Loucy (cell line): Measurements from ENCODE around the gene FAM210B.
A peak's percentile ranks its signal among the peaks of the same experiment; 100 is the strongest.

Source experiments
- H2AFZ ChIP-seq: fragments of 200-600 bp; sonication (generic); 2 replicates; pipeline ENCODE4 v1.6.0; 2016; ENCODE audit warnings: antibody characterized with exemption, mild to moderate bottlenecking, low read length, moderate library complexity
- H3F3A ChIP-seq: fragments of 200-600 bp; 2 replicates; pipeline ENCODE4 v1.6.0; 2016; ENCODE audit warnings: antibody characterized with exemption, low read depth, mild to moderate bottlenecking
- H3K27me3 ChIP-seq: fragments of 200-600 bp; sonication (generic); 2 replicates; pipeline ENCODE4 v1.6.1; 2014; ENCODE audit warnings: low read length, mild to moderate bottlenecking; ENCODE audit not compliant: insufficient read depth, poor library complexity, severe bottlenecking
- H3K36me3 ChIP-seq: fragments of 200-600 bp; sonication (generic); 2 replicates; pipeline ENCODE4 v1.6.1; 2016; ENCODE audit warnings: low read length; ENCODE audit not compliant: insufficient read depth
- H3K4me1 ChIP-seq: fragments of 200-600 bp; sonication (generic); 2 replicates; pipeline ENCODE4 v1.5.1; 2014; ENCODE audit warnings: low read length, mild to moderate bottlenecking; ENCODE audit not compliant: insufficient read depth, poor library complexity, severe bottlenecking
- H3K4me2 ChIP-seq: fragments of 200-600 bp; sonication (generic); 2 replicates; pipeline ENCODE4 v1.6.0; 2014; ENCODE audit warnings: antibody characterized with exemption, low read length, low read depth, mild to moderate bottlenecking; ENCODE audit not compliant: poor library complexity, severe bottlenecking
- H3K4me3 ChIP-seq: fragments of 200-600 bp; sonication (generic); 2 replicates; pipeline ENCODE4 v1.5.1; 2014; ENCODE audit warnings: low read length, mild to moderate bottlenecking, mixed read lengths; ENCODE audit not compliant: poor library complexity, severe bottlenecking
- H3K79me2 ChIP-seq: fragments of 200-600 bp; sonication (generic); 2 replicates; pipeline ENCODE4 v1.6.1; 2014; ENCODE audit warnings: low read length; ENCODE audit not compliant: insufficient read depth
- H3K9ac ChIP-seq: fragments of 200-600 bp; sonication (generic); 2 replicates; pipeline ENCODE4 v1.6.0; 2014; ENCODE audit warnings: mild to moderate bottlenecking, low read depth, low read length, moderate library complexity; ENCODE audit not compliant: poor library complexity, severe bottlenecking
- H3K9me2 ChIP-seq: fragments of 200-600 bp; sonication (generic); replicated peaks from 2 replicates; pipeline ENCODE4 v1.6.1; 2016; ENCODE audit warnings: low read depth, low read length, mixed read lengths
- H3K9me3 ChIP-seq: fragments of 200-600 bp; sonication (generic); 2 replicates; pipeline ENCODE4 v1.6.1; 2014; ENCODE audit warnings: mild to moderate bottlenecking, antibody characterized with exemption, low read length, low read depth; ENCODE audit not compliant: insufficient read depth
- H4K20me1 ChIP-seq: fragments of 200-600 bp; sonication (generic); 2 replicates; pipeline ENCODE4 v1.6.0; 2014; ENCODE audit warnings: antibody characterized with exemption, low read length, mild to moderate bottlenecking; ENCODE audit not compliant: insufficient read depth, poor library complexity, severe bottlenecking
- CTCF ChIP-seq: fragments of 200-600 bp; sonication (generic); conservative IDR thresholded peaks from 2 replicates; pipeline ENCODE4 v1.5.1; 2014; ENCODE audit warnings: mild to moderate bottlenecking, antibody characterized with exemption, low read length
- EZH2phosphoT487 ChIP-seq: fragments of 200-600 bp; IDR thresholded peaks from 2 replicates; pipeline ENCODE4 v1.6.1; 2018; ENCODE audit warnings: antibody characterized with exemption, mild to moderate bottlenecking, moderate library complexity, borderline replicate concordance

The FAM210B gene

GRCh38 chr20:56391037-56391436, 32.3 kb downstream of the FAM210B start:
- TF ChIP-seq EZH2phosphoT487, result no peak
- TF ChIP-seq CTCF, result no peak
- Histone ChIP-seq H3K4me1 (peaks cover 63% of the 10 kb centered on the region), H3F3A (no peaks in the 10 kb centered on the region), H4K20me1 (peaks cover 45% of the 10 kb centered on the region), H3K79me2 (peaks cover 92% of the 10 kb centered on the region), H3K9me2 (no peaks in the 10 kb centered on the region), H3K4me3 (peak overlapping the region; percentile 98), H2AFZ (peak overlapping the region; percentile 96), H3K9me3 (no peaks in the 10 kb centered on the region), H3K36me3 (peaks cover 31% of the 10 kb centered on the region; the same call in 1 of the 2 replicates), H3K4me2 (peak overlapping the region; percentile 83), H3K27me3 (peaks cover 4% of the 10 kb centered on the region), H3K9ac (peak overlapping the region; percentile 99)

- Histone ChIP-seq H4K20me1 (peaks cover 45% of the 10 kb centered on the region), H3K4me2 (peak overlapping the region; percentile 83), H3K9me3 (no peaks in the 10 kb centered on the region), H3K4me1 (peaks cover 58% of the 10 kb centered on the region), H3K9ac (peak overlapping the region; percentile 99), H3F3A (no peaks in the 10 kb centered on the region), H3K9me2 (no peaks in the 10 kb centered on the region), H3K79me2 (peaks cover 87% of the 10 kb centered on the region), H2AFZ (peak overlapping the region; percentile 96), H3K4me3 (peak overlapping the region; percentile 98), H3K27me3 (peaks cover 4% of the 10 kb centered on the region), H3K36me3 (peaks cover 31% of the 10 kb centered on the region; the same call in 1 of the 2 replicates)
- TF ChIP-seq CTCF (no peak), EZH2phosphoT487 (no peak)
Measured at GRCh38 chr20:56391596-56392131, 32.9 kb downstream of the FAM210B start.

GRCh38 chr20:56392132-56392880, 33.5 kb downstream of the FAM210B start, which contains the start of the genes AURKA and CSTF1:
Gene AURKA, minus strand, starts transcription at chr20:56392215. Its CDS starts 4,018 bp downstream, at chr20:56388197.
Gene CSTF1, plus strand, starts transcription at chr20:56392645. Its CDS starts 2,908 bp downstream, at chr20:56395553.
- Histone ChIP-seq H3K4me2 (peak within 1 kb of the TSS; percentile 96), H2AFZ (peak within 1 kb of the TSS; percentile 96), H3K27me3 (peaks cover 4% of the 10 kb centered on the region), H3F3A (no peaks in the 10 kb centered on the region), H4K20me1 (peaks cover 46% of the 10 kb centered on the region), H3K9me2 (no peaks in the 10 kb centered on the region), H3K9me3 (no peaks in the 10 kb centered on the region), H3K4me3 (peak within 1 kb of the TSS; percentile 98), H3K9ac (peak within 1 kb of the TSS; percentile 99), H3K36me3 (peaks cover 35% of the 10 kb centered on the region; the same call in 1 of the 2 replicates), H3K4me1 (peaks cover 55% of the 10 kb centered on the region), H3K79me2 (peaks cover 88% of the 10 kb centered on the region)
- no peak for TF ChIP-seq CTCF
- TF ChIP-seq EZH2phosphoT487, result no peak
